GM21367 (cell line): ENCODE measurements around the gene NFYA.
A peak's percentile ranks its signal among the peaks of the same experiment; 100 is the strongest.

Experiments
- ATAC-seq: cut with Tn5 transposase; IDR thresholded peaks from one replicate; pipeline ENCODE4 v1.9.1; 2021; ENCODE audit not compliant: unreplicated experiment

Gene NFYA

GRCh38 chr6:41072836-41073202, at the start of gene NFYA:
TSS of gene NFYA (plus strand) at chr6:41072974. CDS start at chr6:41079090, 6,116 bp downstream.
- ATAC-seq, result peak; percentile 50

GRCh38 chr6:41023114-41023513, 49.7 kb upstream of the NFYA start:
- ATAC-seq, result no peak

- no peak for ATAC-seq
Measured at GRCh38 chr6:41025966-41026530, 46.7 kb upstream of the NFYA start.

GRCh38 chr6:41027241-41027640, 45.5 kb upstream of the NFYA start:
- no peak for ATAC-seq

- ATAC-seq, result peak; percentile 82
Measured at GRCh38 chr6:41027799-41028560, 44.8 kb upstream of the NFYA start.

GRCh38 chr6:41028561-41029412, 44.0 kb upstream of the NFYA start:
- ATAC-seq, result peak; percentile 29

- no peak for ATAC-seq
Measured at GRCh38 chr6:41032830-41033229, 39.9 kb upstream of the NFYA start.

- no peak for ATAC-seq
Measured at GRCh38 chr6:41033776-41034175, 39.0 kb upstream of the NFYA start.

GRCh38 chr6:41036186-41036585, 36.6 kb upstream of the NFYA start:
- no peak for ATAC-seq

- ATAC-seq, result no peak
Measured at GRCh38 chr6:41036601-41037000, 36.2 kb upstream of the NFYA start.

GRCh38 chr6:41037107-41037900, 35.5 kb upstream of the NFYA start:
- ATAC-seq, result no peak

GRCh38 chr6:41038205-41038604, 34.6 kb upstream of the NFYA start:
- no peak for ATAC-seq

GRCh38 chr6:41039060-41039998, 33.4 kb upstream of the NFYA start, which contains the start of gene UNC5CL:
TSS of gene UNC5CL (minus strand) at chr6:41039221. CDS start at chr6:41035074, 4,147 bp downstream.
- ATAC-seq, result no peak

GRCh38 chr6:41040101-41040939, 32.5 kb upstream of the NFYA start:
- ATAC-seq, result no peak

GRCh38 chr6:41040940-41041536, 31.7 kb upstream of the NFYA start:
- no peak for ATAC-seq

- ATAC-seq, result no peak
Measured at GRCh38 chr6:41042226-41043055, 30.3 kb upstream of the NFYA start, which contains the start of gene TSPO2. TSS of gene TSPO2 (plus strand) at chr6:41042467. CDS start at chr6:41042986, 519 bp downstream.

GRCh38 chr6:41043151-41043550, 29.6 kb upstream of the NFYA start:
- no peak for ATAC-seq

GRCh38 chr6:41045664-41046063, 27.1 kb upstream of the NFYA start:
- no peak for ATAC-seq
